ENCODE results near the gene DSCAM.

- TF ChIP-seq CTCF (IDR thresholded peaks at IDR 0.05) = no peak
- TF ChIP-seq POLR2A (IDR thresholded peaks at IDR 0.05) = no peak
- TF ChIP-seq EP300 (IDR thresholded peaks at IDR 0.05) = no peak
Observed at GRCh38 chr21:40753756-40754155, 93.2 kb downstream of the DSCAM start.
